Activated CD4-positive, alpha-beta memory T cell treated with anti-CD3 and anti-CD28 coated beads for 36 hours (primary cell): ENCODE measurements around the gene TRMT5. TPM values are rescaled to one million over a fixed set of nuclear protein-coding genes. Genes with fewer than 3 reads are reported as not detected.

Experiments used
- CTCF ChIA-PET: fragments of 350-600 bp; sonication (Branson Sonifier 250); formaldehyde crosslinking; loops from one replicate; lab custom pipeline; 2021; ENCODE audit warnings: antibody characterized with exemption, inconsistent platforms; lab: Charles Lee
- POLR2A ChIA-PET: fragments of 350-600 bp; sonication (Branson Sonifier 250); formaldehyde crosslinking; loops from one replicate; lab custom pipeline; 2021; ENCODE audit warnings: antibody characterized with exemption; lab: Charles Lee
- DNase-seq: peaks from one replicate; pipeline ENCODE4 v3.0.0-alpha.2; 2020
- H3K27ac Mint-ChIP-seq: one replicate; pipeline ENCODE4 v1.8.0; 2021; ENCODE audit warnings: mixed read lengths
- H3K27me3 Mint-ChIP-seq: one replicate; pipeline ENCODE4 v1.8.0; 2021; ENCODE audit warnings: mixed read lengths
- H3K36me3 Mint-ChIP-seq: one replicate; pipeline ENCODE4 v1.8.0; 2021; ENCODE audit warnings: mixed read lengths
- H3K4me1 Mint-ChIP-seq: one replicate; pipeline ENCODE4 v1.8.0; 2021; ENCODE audit warnings: low read depth, mixed read lengths
- H3K4me3 Mint-ChIP-seq: one replicate; pipeline ENCODE4 v1.8.0; 2021; ENCODE audit warnings: mild to moderate bottlenecking, mixed read lengths
- H3K9me3 Mint-ChIP-seq: one replicate; pipeline ENCODE4 v1.8.0; 2021; ENCODE audit warnings: mixed read lengths
- intact Hi-C: fragments of 100-400 bp; cut with micrococcal nuclease; formaldehyde crosslinking; loops from one replicate; pipeline ENCODE4 v1.15.1; 2023
- total RNA-seq, 2 experiments: library from RNA; stranded (reverse); gene quantifications; one replicate each; pipeline ENCODE4 v1.2.3, GENCODE V29; 2021

TRMT5 gene
- total RNA-seq, 2 experiments from 2014 or later, result 18.2 to 18.3 TPM

DNA sequence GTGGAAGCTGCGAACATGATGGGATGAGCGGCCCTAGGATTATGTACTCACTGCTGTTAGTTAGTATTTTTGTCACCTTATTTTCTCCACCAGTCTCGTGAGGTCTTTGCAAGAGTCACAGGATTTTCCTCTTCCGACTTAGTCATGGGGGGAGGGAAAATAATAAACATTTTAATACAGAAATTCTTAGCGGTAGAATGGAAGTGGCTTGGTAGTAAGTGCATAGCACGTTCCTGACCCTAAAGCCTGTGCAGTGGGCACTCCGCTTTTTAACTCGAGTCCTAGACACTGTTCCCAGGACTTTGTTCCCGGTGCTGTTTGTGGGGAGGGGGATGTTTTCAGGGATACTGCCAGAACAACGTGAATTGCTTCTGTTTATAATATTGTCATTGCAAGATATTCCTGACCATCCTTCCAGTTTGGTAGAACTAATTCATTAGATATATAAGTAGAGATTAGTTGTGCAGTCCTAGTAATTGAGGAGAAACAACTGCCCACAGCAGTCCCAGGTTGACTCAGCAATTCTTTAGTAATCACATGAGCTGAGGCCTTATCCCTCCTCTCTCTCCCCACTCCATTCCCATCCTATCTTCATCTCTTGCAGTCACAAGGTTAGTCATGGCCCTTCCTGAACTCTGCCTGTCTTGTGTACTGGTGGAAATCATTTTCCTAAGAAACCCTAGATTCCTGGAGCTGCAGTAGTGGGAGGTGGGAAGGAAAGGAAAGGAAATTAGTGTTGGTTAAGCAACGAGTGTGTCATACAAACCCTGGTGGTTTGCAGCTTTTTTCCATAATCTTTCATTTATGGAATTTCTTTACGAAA lies 965 bp upstream of the TRMT5 start:
- Mint-ChIP-seq H3K36me3 (peaks cover 19% of the 10 kb centered on the region), H3K27me3 (no peaks in the 10 kb centered on the region), H3K9me3 (no peaks in the 10 kb centered on the region), H3K27ac (no peak overlapping the region), H3K4me3 (no peak overlapping the region), H3K4me1 (peaks cover 19% of the 10 kb centered on the region)
- intact Hi-C loops, result loop anchor here (2.0 to 5.0 kb wide), 6 partner anchors 17 to 733 kb away; partner anchors contain the start of genes PPM1A and SIX4
- CTCF ChIA-PET, result interaction anchor here (1.2 kb wide), 1 partner anchor 271 kb away, joined by 4 read pairs; no protein-coding TSS in a partner anchor
- POLR2A ChIA-PET, result interaction anchor here (0.7 to 1.6 kb wide), 7 partner anchors 16 to 353 kb away, joined by 3 to 7 read pairs (median 3); no protein-coding TSS in a partner anchor
- DNase-seq, result peak; percentile 23

DNA sequence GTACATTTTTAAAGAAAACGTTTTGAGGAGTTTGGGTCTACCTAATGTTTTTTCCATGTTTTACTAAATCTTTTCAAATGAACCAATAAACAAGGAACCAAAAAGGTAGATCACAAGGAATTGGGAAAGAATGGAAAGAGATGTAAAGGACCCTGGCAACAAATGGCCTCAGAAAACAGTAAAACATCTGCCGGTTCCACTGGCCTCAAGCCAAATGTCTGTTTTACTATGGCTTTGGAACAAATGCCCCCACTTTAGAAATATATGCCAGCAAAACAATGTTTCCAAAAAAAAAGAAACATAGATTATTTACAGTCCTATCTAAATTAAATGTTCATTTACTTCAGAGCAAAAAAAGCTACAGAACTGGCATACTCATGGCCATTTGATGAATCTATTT lies 3.0 kb downstream of the TRMT5 start:
- intact Hi-C loops, result no loop called here
- CTCF ChIA-PET, result interaction anchor here (1.3 kb wide), 1 partner anchor 193 kb away, joined by 3 read pairs; no protein-coding TSS in a partner anchor
- no peak overlapping the region for H3K27ac Mint-ChIP-seq
- peaks cover 32% of the 10 kb centered on the region for H3K36me3 Mint-ChIP-seq
- H3K9me3 Mint-ChIP-seq, result no peaks in the 10 kb centered on the region
- DNase-seq, result no peak
- H3K4me1 Mint-ChIP-seq, result peaks cover 23% of the 10 kb centered on the region
- POLR2A ChIA-PET, result no interaction called here
- H3K4me3 Mint-ChIP-seq, result no peak overlapping the region
- no peaks in the 10 kb centered on the region for H3K27me3 Mint-ChIP-seq

DNA sequence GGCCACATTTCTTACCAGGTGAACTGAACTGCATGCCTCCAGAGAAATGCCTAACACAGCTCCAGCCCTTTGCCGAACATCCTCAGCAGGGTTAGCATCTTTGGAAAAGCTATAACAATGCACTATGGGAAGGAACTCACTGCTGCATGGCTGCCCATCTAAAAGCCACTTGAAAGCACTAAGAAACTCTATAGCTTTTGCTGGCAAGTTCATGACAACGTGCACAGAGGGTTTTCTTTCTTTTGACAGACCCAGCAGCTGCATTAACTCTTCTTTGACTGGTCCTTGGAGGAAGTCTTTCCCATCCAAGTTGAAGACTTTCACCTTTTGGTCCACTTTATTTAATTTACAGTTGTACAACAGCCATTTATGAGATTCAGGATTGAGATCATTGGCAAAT lies 5.3 kb downstream of the TRMT5 start:
- H3K4me3 Mint-ChIP-seq, result no peak overlapping the region
- ChIA-PET POLR2A (no interaction called here), CTCF (no interaction called here)
- H3K27ac Mint-ChIP-seq, result no peak overlapping the region
- DNase-seq, result no peak
- H3K36me3 Mint-ChIP-seq, result peaks cover 35% of the 10 kb centered on the region
- intact Hi-C loops, result no loop called here
- H3K4me1 Mint-ChIP-seq, result peaks cover 22% of the 10 kb centered on the region
- no peaks in the 10 kb centered on the region for H3K9me3 Mint-ChIP-seq
- no peaks in the 10 kb centered on the region for H3K27me3 Mint-ChIP-seq

DNA sequence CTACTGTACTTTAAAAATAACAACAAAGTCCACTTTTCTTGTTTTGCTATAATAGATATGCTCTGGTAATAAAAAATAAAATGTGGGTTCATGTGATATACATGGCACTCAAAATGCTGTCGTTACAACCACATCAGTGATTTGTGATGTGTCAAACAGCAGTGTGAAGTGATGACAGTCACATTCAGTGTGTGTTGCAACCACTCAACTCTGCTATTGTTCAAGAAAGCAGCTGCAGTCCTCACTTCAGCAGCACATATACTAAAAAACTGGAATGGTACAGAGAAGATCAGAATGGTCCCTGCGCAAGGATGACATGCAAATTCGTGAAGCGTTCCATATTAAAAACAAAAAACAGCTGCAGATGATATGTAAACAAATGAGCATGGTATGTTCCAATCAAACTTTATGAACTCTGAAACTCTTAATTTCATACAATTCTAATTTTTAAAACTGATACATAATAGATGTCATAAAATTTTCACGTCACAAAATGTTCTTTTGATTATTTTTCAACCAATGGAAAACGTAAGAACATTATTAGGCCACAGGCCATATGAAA lies 6.7 kb downstream of the TRMT5 start:
- H3K27ac Mint-ChIP-seq, result no peak overlapping the region
- no peaks in the 10 kb centered on the region for H3K9me3 Mint-ChIP-seq
- no peak overlapping the region for H3K4me3 Mint-ChIP-seq
- CTCF ChIA-PET, result no interaction called here
- POLR2A ChIA-PET, result no interaction called here
- DNase-seq, result no peak
- intact Hi-C loops, result no loop called here
- peaks cover 32% of the 10 kb centered on the region for H3K36me3 Mint-ChIP-seq
- H3K27me3 Mint-ChIP-seq, result no peaks in the 10 kb centered on the region
- peaks cover 22% of the 10 kb centered on the region for H3K4me1 Mint-ChIP-seq

DNA sequence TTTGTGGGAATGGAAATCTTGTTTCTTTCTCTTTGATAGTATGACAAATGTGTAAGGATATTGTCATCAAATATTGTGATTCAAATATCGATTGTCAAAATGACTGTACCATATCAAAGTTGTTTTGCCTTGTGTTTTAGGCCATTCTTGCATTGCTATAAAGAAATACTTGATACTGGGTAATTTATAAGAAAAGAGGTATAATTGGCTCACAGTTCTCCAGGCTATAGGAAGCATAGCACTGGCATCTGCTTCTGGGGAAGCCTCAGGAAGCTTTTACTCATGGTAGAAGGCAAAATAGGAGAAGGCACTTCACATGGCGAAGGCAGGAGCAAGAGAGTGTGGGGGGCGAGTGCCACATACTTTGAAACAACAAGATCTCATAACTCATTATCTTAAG lies 7.8 kb downstream of the TRMT5 start:
- POLR2A ChIA-PET, result no interaction called here
- H3K27me3 Mint-ChIP-seq, result no peaks in the 10 kb centered on the region

DNA sequence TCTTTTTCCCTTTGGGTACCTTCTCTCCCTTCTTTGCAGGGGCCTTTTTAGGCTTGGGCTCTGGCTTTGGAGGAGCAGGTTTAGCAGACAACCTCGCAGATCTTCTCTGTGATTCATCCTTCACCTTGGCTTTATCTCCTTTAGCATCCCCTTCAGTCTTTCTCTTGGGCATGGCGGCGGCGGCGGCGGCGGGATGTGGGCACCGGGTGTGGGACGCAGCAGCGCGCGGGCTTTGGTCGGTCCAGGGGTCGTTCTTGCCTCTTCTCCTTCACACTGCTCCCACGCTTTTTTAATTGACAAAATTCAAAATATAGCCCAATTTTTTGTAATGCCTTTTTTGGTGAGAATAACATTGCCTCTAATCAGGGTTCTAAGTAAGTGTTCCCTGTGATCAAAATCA lies 8.6 kb downstream of the TRMT5 start:
- Mint-ChIP-seq H3K27me3 (no peaks in the 10 kb centered on the region), H3K4me3 (no peak overlapping the region), H3K36me3 (peaks cover 24% of the 10 kb centered on the region), H3K4me1 (peaks cover 8% of the 10 kb centered on the region), H3K27ac (no peak overlapping the region), H3K9me3 (no peaks in the 10 kb centered on the region)
- ChIA-PET POLR2A (no interaction called here), CTCF (no interaction called here)
- DNase-seq, result no peak
- intact Hi-C loops, result no loop called here

More for the DNA sequence above, 7.8 kb downstream of the TRMT5 start:
- CTCF ChIA-PET, result no interaction called here
- Mint-ChIP-seq H3K27ac (no peak overlapping the region), H3K4me1 (peaks cover 15% of the 10 kb centered on the region), H3K4me3 (no peak overlapping the region), H3K9me3 (no peaks in the 10 kb centered on the region), H3K36me3 (peaks cover 27% of the 10 kb centered on the region)
- DNase-seq, result no peak
- intact Hi-C loops, result no loop called here

DNA sequence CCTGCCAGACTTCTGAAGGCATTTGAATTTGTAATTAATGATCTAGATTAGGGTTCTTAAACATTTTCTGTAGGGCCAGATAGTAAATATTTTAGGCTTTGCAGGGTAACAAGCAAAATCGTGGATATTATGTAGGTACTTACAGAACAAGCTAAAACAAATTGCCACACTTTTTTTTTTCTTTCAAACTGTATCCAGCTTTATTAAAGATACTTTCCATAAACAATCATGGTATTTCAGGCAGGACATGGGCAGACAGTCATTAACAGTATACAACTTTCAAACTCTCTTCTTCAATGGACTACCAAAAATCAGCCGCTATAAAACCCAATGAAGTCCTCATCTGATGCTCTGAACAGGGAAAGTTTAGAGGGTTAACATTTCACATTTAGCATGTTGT lies 9.6 kb downstream of the TRMT5 start:
- Mint-ChIP-seq H3K27ac (no peak overlapping the region), H3K4me1 (peaks cover 3% of the 10 kb centered on the region), H3K4me3 (no peak overlapping the region), H3K27me3 (no peaks in the 10 kb centered on the region), H3K9me3 (no peaks in the 10 kb centered on the region), H3K36me3 (peaks cover 18% of the 10 kb centered on the region)
- POLR2A ChIA-PET, result no interaction called here
- DNase-seq, result no peak
- intact Hi-C loops, result no loop called here
- CTCF ChIA-PET, result interaction anchor here (0.6 kb wide), 1 partner anchor 145 kb away, joined by 4 read pairs; no protein-coding TSS in a partner anchor

DNA sequence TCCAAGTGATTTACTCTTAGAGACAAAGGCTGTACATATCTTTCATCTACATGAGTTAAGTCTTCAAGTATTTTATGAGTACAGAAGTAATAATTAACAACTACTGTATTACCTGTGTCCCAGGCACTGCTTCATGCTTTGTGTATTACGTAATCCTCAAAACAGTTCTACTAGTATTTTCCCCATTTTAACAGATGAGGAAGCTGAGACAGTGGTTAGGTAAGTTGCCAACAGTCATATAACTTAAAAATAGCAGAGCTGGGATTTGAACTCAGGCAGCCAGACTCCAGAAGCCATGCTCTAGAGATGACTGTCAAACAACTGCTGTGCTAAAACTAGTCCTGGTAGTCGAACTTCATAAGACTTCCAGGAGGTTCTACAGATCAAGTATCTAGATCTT lies 10.7 kb downstream of the TRMT5 start:
- H3K27me3 Mint-ChIP-seq, result no peaks in the 10 kb centered on the region
- no peak overlapping the region for H3K27ac Mint-ChIP-seq
- no peak for DNase-seq
- no peak overlapping the region for H3K4me3 Mint-ChIP-seq
- ChIA-PET POLR2A (no interaction called here), CTCF (no interaction called here)
- peaks cover 9% of the 10 kb centered on the region for H3K4me1 Mint-ChIP-seq
- H3K9me3 Mint-ChIP-seq, result no peaks in the 10 kb centered on the region
- peaks cover 15% of the 10 kb centered on the region for H3K36me3 Mint-ChIP-seq
- intact Hi-C loops, result no loop called here

DNA sequence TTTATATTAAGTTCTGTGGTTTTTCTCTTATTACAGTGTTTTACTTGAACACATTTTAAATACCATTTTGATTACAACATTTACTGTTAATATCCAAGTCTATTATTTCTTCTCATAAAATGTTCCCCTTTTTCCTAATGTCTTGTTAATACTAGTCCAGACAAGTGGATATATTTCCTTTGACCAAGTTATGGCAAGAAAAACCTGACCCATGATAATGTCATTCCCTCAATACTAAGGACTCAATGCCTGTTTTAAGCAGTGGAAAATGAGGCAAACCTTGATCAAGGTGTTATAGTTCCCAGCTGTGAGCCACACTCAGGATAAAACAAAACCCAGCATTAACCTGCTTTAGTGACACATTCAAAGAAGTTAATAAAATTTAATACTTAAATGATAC lies 12.2 kb downstream of the TRMT5 start:
- no peak overlapping the region for H3K4me3 Mint-ChIP-seq
- CTCF ChIA-PET, result no interaction called here
- no peaks in the 10 kb centered on the region for H3K9me3 Mint-ChIP-seq
- peaks cover 11% of the 10 kb centered on the region for H3K36me3 Mint-ChIP-seq
- intact Hi-C loops, result no loop called here
- no peaks in the 10 kb centered on the region for H3K27me3 Mint-ChIP-seq
- H3K4me1 Mint-ChIP-seq, result peaks cover 11% of the 10 kb centered on the region
- no peak overlapping the region for H3K27ac Mint-ChIP-seq
- DNase-seq, result no peak
- POLR2A ChIA-PET, result no interaction called here

DNA sequence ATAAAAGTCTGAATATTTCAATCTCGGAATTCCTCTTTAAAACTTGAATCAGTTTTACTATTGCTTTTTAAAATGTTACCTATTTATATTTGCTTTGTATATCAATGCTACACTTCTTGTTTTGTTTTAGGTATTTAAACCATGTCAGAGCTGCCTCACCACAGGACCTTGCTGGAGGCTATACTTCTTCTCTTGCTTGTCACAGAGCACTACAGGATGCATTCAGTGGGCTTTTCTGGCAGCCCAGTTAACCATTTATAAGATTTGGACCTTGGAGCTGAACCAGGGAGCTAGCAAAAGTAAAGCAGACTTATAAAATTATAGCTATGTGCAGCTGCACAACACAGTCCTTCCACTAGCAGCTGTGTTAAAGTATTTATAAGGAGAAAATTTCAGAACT lies 12.8 kb downstream of the TRMT5 start:
- peaks cover 8% of the 10 kb centered on the region for H3K36me3 Mint-ChIP-seq
- intact Hi-C loops, result no loop called here
- ChIA-PET CTCF (no interaction called here), POLR2A (interaction anchor here (0.9 kb wide), 1 partner anchor 12 kb away, joined by 3 read pairs; no protein-coding TSS in a partner anchor)
- no peak overlapping the region for H3K27ac Mint-ChIP-seq
- no peak for DNase-seq
- peaks cover 10% of the 10 kb centered on the region for H3K4me1 Mint-ChIP-seq
- H3K4me3 Mint-ChIP-seq, result no peak overlapping the region
- no peaks in the 10 kb centered on the region for H3K27me3 Mint-ChIP-seq
- H3K9me3 Mint-ChIP-seq, result no peaks in the 10 kb centered on the region

DNA sequence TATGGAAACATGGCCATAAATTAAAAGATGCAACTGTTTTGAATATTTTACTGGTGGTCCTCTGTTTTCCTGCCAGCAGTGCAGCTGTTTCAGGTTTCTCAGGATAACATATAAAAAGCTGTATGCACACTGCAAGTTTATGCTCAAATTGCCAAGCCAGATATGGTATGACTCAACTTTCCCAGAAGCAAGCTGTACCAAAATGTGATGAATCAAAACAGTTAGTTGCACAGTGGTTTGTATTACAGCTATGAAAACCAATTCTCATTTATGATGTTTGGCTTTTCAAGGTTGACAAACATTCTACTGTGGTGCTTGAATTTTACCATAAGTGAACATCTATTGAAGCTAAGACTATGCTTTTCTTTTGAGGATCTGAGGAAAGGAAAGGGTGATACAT lies 15.5 kb downstream of the TRMT5 start:
- intact Hi-C loops, result loop anchor here (1.0 to 2.0 kb wide), 6 partner anchors 9 to 213 kb away; partner anchors contain the start of genes SLC38A6 and TRMT5
- H3K36me3 Mint-ChIP-seq, result peaks cover 9% of the 10 kb centered on the region
- no peak overlapping the region for H3K4me3 Mint-ChIP-seq
- no peak for DNase-seq
- ChIA-PET CTCF (no interaction called here), POLR2A (interaction anchor here (1.6 kb wide), 1 partner anchor 15 kb away, joined by 7 read pairs; the partner anchor contains the start of genes SLC38A6 and TRMT5)
- no peaks in the 10 kb centered on the region for H3K27me3 Mint-ChIP-seq
- peaks cover 8% of the 10 kb centered on the region for H3K4me1 Mint-ChIP-seq
- H3K9me3 Mint-ChIP-seq, result no peaks in the 10 kb centered on the region
- H3K27ac Mint-ChIP-seq, result peak overlapping the region; percentile 39

DNA sequence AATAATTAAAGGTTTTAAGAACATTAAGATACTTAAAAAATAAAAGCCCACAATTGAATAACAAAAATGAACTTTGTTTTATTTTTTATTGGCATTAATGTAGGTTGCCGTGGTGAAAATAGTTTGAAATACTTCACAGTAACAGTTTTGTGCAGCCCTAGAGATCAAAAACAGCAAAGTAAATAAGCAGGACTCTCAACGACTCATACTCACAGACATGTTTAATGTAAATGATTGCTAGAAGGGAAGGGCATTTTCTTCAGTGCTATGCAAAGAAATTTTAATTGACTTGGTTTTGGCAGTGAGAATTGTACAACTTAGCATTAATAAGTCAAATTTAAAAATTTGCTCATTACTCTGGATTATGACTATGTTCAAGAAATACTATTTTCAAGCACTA lies 16.0 kb downstream of the TRMT5 start:
- H3K27me3 Mint-ChIP-seq, result no peaks in the 10 kb centered on the region
- peaks cover 10% of the 10 kb centered on the region for H3K36me3 Mint-ChIP-seq
- H3K4me3 Mint-ChIP-seq, result no peak overlapping the region
- no peaks in the 10 kb centered on the region for H3K9me3 Mint-ChIP-seq
- DNase-seq, result no peak
- H3K27ac Mint-ChIP-seq, result no peak overlapping the region
- ChIA-PET POLR2A (interaction anchor here (1.6 kb wide), 1 partner anchor 16 kb away, joined by 7 read pairs; the partner anchor contains the start of genes SLC38A6 and TRMT5), CTCF (no interaction called here)
- peaks cover 8% of the 10 kb centered on the region for H3K4me1 Mint-ChIP-seq
- intact Hi-C loops, result loop anchor here (1.0 to 2.0 kb wide), 6 partner anchors 9 to 213 kb away; partner anchors contain the start of genes SLC38A6 and TRMT5
